GM12892 (cell line): ENCODE results near the gene CD93.

ENCODE experiments used
- POLR2A ChIP-seq: IDR thresholded peaks from 2 replicates; pipeline ENCODE4 v1.6.1; 2011; ENCODE audit warnings: low read depth, low read length, control low read depth
- POLR2AphosphoS5 ChIP-seq: IDR thresholded peaks from 2 replicates; pipeline ENCODE4 v1.6.1; 2011; ENCODE audit warnings: low read depth, low read length, control low read depth

GRCh38 chr20:23084282-23084844 is 1.8 kb downstream of the CD93 start:
- no peak for TF ChIP-seq POLR2A
- no peak for TF ChIP-seq POLR2AphosphoS5
